ENCODE data around the gene FAM107A. TPM values are rescaled to one million over a fixed set of nuclear protein-coding genes. Genes with fewer than 3 reads are reported as not detected.

The FAM107A gene
- total RNA-seq, 5 donors from 2014 or later (not counting 1 experiment from before 2014, with no cell fraction given) = 0.09 TPM; not detected in 4

DNA sequence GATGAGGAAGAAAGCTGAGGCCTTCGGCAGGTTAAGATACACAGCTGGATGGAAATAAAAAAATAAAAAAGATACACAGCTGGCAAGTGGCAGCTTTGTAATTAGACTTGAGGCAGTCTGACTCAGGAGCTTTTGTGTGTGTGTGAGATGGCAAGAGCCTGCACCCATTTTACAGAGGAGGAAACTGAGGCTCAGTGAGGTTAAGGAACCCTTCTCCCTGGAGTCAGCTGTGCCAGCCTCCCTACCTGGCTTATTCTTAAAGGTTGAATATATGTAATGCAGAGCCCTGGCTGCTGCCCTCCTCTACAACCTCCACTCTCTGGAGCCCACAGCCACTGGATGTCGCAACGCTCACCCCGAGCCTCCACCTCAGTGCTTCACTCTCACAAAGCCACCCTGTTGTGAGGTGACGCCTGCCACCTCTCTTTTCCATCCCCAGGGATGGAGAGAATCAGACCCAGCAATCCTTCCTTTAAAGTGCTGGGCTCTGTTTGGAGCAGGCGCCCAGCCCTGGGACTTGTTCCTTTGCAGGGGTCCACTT, 20.6 kb upstream of the FAM107A start:
- Mint-ChIP-seq H3K27ac (no peak overlapping the region), H3K36me3 (no peaks in the 10 kb centered on the region), H3K4me1 (no peaks in the 10 kb centered on the region), H3K9me3 (no peaks in the 10 kb centered on the region), H3K4me3 (no peak overlapping the region), H3K27me3 (peaks cover 9 to 11% of the 10 kb centered on the region in 2 donors)
- ChIA-PET CTCF (no interaction called here), POLR2A (no interaction called here)
- Histone ChIP-seq H3K9me3 (no peaks in the 10 kb centered on the region), H3K27ac (ENCODE audit: low read length) (no peak overlapping the region), H3K27me3 (replicated peaks in 1 of 2; ENCODE audit: control insufficient read depth in 2 of 2, extremely low read depth in 1 of 2, insufficient read depth in 2 of 2, low read length in 1 of 2) (peaks cover 0 to 2% of the 10 kb centered on the region in 2 experiments), H3K4me3 (ENCODE audit: control insufficient read depth in 1 of 2, extremely low read depth in 1 of 2, low read length in 1 of 2) (no peak overlapping the region), H3K4me1 (ENCODE audit: control insufficient read depth in 1 of 2, extremely low read depth in 1 of 2, insufficient read depth in 2 of 2, low read length in 2 of 2) (no peaks in the 10 kb centered on the region), H3K36me3 (ENCODE audit: control insufficient read depth in 2 of 2, extremely low read depth in 1 of 2, insufficient read depth in 1 of 2, low read length in 1 of 2) (no peaks in the 10 kb centered on the region)
- no peak for ATAC-seq (replicated peaks in 1 of 4)
- no peak for DNase-seq
- 88% methylated on average over 5 of the region's 6 CpGs for WGBS (ENCODE audit: insufficient coverage)

- Mint-ChIP-seq H3K4me3 (no peak overlapping the region), H3K4me1 (no peaks in the 10 kb centered on the region), H3K9me3 (no peaks in the 10 kb centered on the region), H3K36me3 (no peaks in the 10 kb centered on the region), H3K27ac (no peak overlapping the region), H3K27me3 (peaks cover 9% of the 10 kb centered on the region in 2 donors)
- ChIA-PET CTCF (no interaction called here), POLR2A (no interaction called here)
- DNase-seq = no peak
- no peak for ATAC-seq (replicated peaks in 1 of 4)
- Histone ChIP-seq H3K27ac (ENCODE audit: low read length) (no peak overlapping the region), H3K27me3 (replicated peaks in 1 of 2; ENCODE audit: control insufficient read depth in 2 of 2, extremely low read depth in 1 of 2, insufficient read depth in 2 of 2, low read length in 1 of 2) (peaks cover 0 to 2% of the 10 kb centered on the region in 2 experiments), H3K4me3 (ENCODE audit: control insufficient read depth in 1 of 2, extremely low read depth in 1 of 2, low read length in 1 of 2) (no peak overlapping the region), H3K36me3 (ENCODE audit: control insufficient read depth in 2 of 2, extremely low read depth in 1 of 2, insufficient read depth in 1 of 2, low read length in 1 of 2) (no peaks in the 10 kb centered on the region), H3K9me3 (no peaks in the 10 kb centered on the region), H3K4me1 (ENCODE audit: control insufficient read depth in 1 of 2, extremely low read depth in 1 of 2, insufficient read depth in 2 of 2, low read length in 2 of 2) (no peaks in the 10 kb centered on the region)
- WGBS (ENCODE audit: insufficient coverage) = 73% methylated on average over 1 of the region's 4 CpGs
Measured at GRCh38 chr3:58596834-58597518, 19.8 kb upstream of the FAM107A start.

GRCh38 chr3:58594117-58594516, 16.9 kb upstream of the FAM107A start:
- 92% methylated on average over 5 of the region's 5 CpGs for WGBS (ENCODE audit: insufficient coverage)
- Histone ChIP-seq H3K27ac (ENCODE audit: low read length) (no peak overlapping the region), H3K27me3 (replicated peaks in 1 of 2; ENCODE audit: control insufficient read depth in 2 of 2, extremely low read depth in 1 of 2, insufficient read depth in 2 of 2, low read length in 1 of 2) (no peaks in the 10 kb centered on the region), H3K36me3 (ENCODE audit: control insufficient read depth in 2 of 2, extremely low read depth in 1 of 2, insufficient read depth in 1 of 2, low read length in 1 of 2) (no peaks in the 10 kb centered on the region), H3K4me1 (ENCODE audit: control insufficient read depth in 1 of 2, extremely low read depth in 1 of 2, insufficient read depth in 2 of 2, low read length in 2 of 2) (no peaks in the 10 kb centered on the region), H3K9me3 (no peaks in the 10 kb centered on the region), H3K4me3 (ENCODE audit: control insufficient read depth in 1 of 2, extremely low read depth in 1 of 2, low read length in 1 of 2) (no peak overlapping the region)
- no peak overlapping the region for H3K4me3 Mint-ChIP-seq
- DNase-seq (no peak), ATAC-seq (replicated peaks in 1 of 4) (no peak)
- peaks cover 0 to 2% of the 10 kb centered on the region in 2 donors for H3K27me3 Mint-ChIP-seq
- H3K9me3 Mint-ChIP-seq = no peaks in the 10 kb centered on the region
- CTCF ChIA-PET = no interaction called here
- POLR2A ChIA-PET = no interaction called here
- no peak overlapping the region for H3K27ac Mint-ChIP-seq
- no peaks in the 10 kb centered on the region for H3K4me1 Mint-ChIP-seq
- no peaks in the 10 kb centered on the region for H3K36me3 Mint-ChIP-seq

GRCh38 chr3:58591517-58592510, 14.6 kb upstream of the FAM107A start:
- no peak for ATAC-seq (replicated peaks in 1 of 4)
- ChIA-PET CTCF (no interaction called here), POLR2A (no interaction called here)
- Histone ChIP-seq H3K9me3 (no peaks in the 10 kb centered on the region), H3K27me3 (replicated peaks in 1 of 2; ENCODE audit: control insufficient read depth in 2 of 2, extremely low read depth in 1 of 2, insufficient read depth in 2 of 2, low read length in 1 of 2) (peaks cover 6 to 19% of the 10 kb centered on the region in 2 experiments), H3K27ac (ENCODE audit: low read length) (no peak overlapping the region), H3K4me1 (ENCODE audit: control insufficient read depth in 1 of 2, extremely low read depth in 1 of 2, insufficient read depth in 2 of 2, low read length in 2 of 2) (no peaks in the 10 kb centered on the region), H3K36me3 (ENCODE audit: control insufficient read depth in 2 of 2, extremely low read depth in 1 of 2, insufficient read depth in 1 of 2, low read length in 1 of 2) (no peaks in the 10 kb centered on the region), H3K4me3 (ENCODE audit: control insufficient read depth in 1 of 2, extremely low read depth in 1 of 2, low read length in 1 of 2) (no peak overlapping the region)
- no peaks in the 10 kb centered on the region for H3K36me3 Mint-ChIP-seq
- peaks cover 0 to 2% (median 0%) of the 10 kb centered on the region in 3 donors for H3K4me1 Mint-ChIP-seq
- 49% methylated on average over 4 of the region's 6 CpGs for WGBS (ENCODE audit: insufficient coverage)
- H3K4me3 Mint-ChIP-seq = no peak overlapping the region
- H3K9me3 Mint-ChIP-seq = no peaks in the 10 kb centered on the region
- peaks cover 8 to 20% of the 10 kb centered on the region in 2 donors for H3K27me3 Mint-ChIP-seq
- no peak overlapping the region for H3K27ac Mint-ChIP-seq
- DNase-seq = no peak

- DNase-seq = peak in 1 of 35 experiments; percentile 4
- POLR2A ChIA-PET = no interaction called here
- no CpG with 5 or more reads among the region's 3 CpGs for WGBS (ENCODE audit: insufficient coverage)
Measured at GRCh38 chr3:58588030-58588614, 10.9 kb upstream of the FAM107A start.

GRCh38 chr3:58586776-58587192, 9.6 kb upstream of the FAM107A start:
- peaks cover 34 to 47% of the 10 kb centered on the region in 2 donors for H3K27me3 Mint-ChIP-seq
- ChIA-PET POLR2A (no interaction called here), CTCF (interaction anchor here in 1 of 2 donors (0.6 kb wide), 1 partner anchor 54 kb away, joined by 4 read pairs; no protein-coding TSS in a partner anchor)
- H3K9me3 ChIP-seq = no peaks in the 10 kb centered on the region
- no peaks in the 10 kb centered on the region for H3K36me3 Mint-ChIP-seq
- H3K27me3 ChIP-seq (replicated peaks in 1 of 2; ENCODE audit: control insufficient read depth in 2 of 2, extremely low read depth in 1 of 2, insufficient read depth in 2 of 2, low read length in 1 of 2) = peaks cover 14 to 42% of the 10 kb centered on the region in 2 experiments
- no peak overlapping the region for H3K4me3 Mint-ChIP-seq
- H3K36me3 ChIP-seq (ENCODE audit: control insufficient read depth in 2 of 2, extremely low read depth in 1 of 2, insufficient read depth in 1 of 2, low read length in 1 of 2) = no peaks in the 10 kb centered on the region
- no peak overlapping the region for H3K4me3 ChIP-seq (ENCODE audit: control insufficient read depth in 1 of 2, extremely low read depth in 1 of 2, low read length in 1 of 2)
- no peak for ATAC-seq (replicated peaks in 1 of 4)
- no peak overlapping the region for H3K27ac Mint-ChIP-seq
- no peak overlapping the region for H3K27ac ChIP-seq (ENCODE audit: low read length)
- no peak for DNase-seq
- H3K4me1 Mint-ChIP-seq = peaks cover 20 to 21% (median 20%) of the 10 kb centered on the region in 3 donors
- 15% methylated on average over 43 of the region's 44 CpGs for WGBS (ENCODE audit: insufficient coverage)
- no peaks in the 10 kb centered on the region for H3K4me1 ChIP-seq (ENCODE audit: control insufficient read depth in 1 of 2, extremely low read depth in 1 of 2, insufficient read depth in 2 of 2, low read length in 2 of 2)
- H3K9me3 Mint-ChIP-seq = no peaks in the 10 kb centered on the region

More at GRCh38 chr3:58588030-58588614, 10.9 kb upstream of the FAM107A start:
- Mint-ChIP-seq H3K4me3 (no peak overlapping the region), H3K9me3 (no peaks in the 10 kb centered on the region), H3K4me1 (peaks cover 20 to 21% (median 20%) of the 10 kb centered on the region in 3 donors), H3K36me3 (no peaks in the 10 kb centered on the region), H3K27ac (no peak overlapping the region), H3K27me3 (peaks cover 34 to 46% of the 10 kb centered on the region in 2 donors)
- H3K9me3 ChIP-seq = no peaks in the 10 kb centered on the region
- peaks cover 14 to 42% of the 10 kb centered on the region in 2 experiments for H3K27me3 ChIP-seq (replicated peaks in 1 of 2; ENCODE audit: control insufficient read depth in 2 of 2, extremely low read depth in 1 of 2, insufficient read depth in 2 of 2, low read length in 1 of 2)
- ATAC-seq (replicated peaks in 1 of 4) = no peak
- H3K4me3 ChIP-seq (ENCODE audit: control insufficient read depth in 1 of 2, extremely low read depth in 1 of 2, low read length in 1 of 2) = no peak overlapping the region
- no peaks in the 10 kb centered on the region for H3K36me3 ChIP-seq (ENCODE audit: control insufficient read depth in 2 of 2, extremely low read depth in 1 of 2, insufficient read depth in 1 of 2, low read length in 1 of 2)
- CTCF ChIA-PET = interaction anchor here in 1 of 2 donors (0.6 kb wide), 2 partner anchors 44 to 384 kb away, joined by 3 to 4 read pairs; no protein-coding TSS in a partner anchor
- no peaks in the 10 kb centered on the region for H3K4me1 ChIP-seq (ENCODE audit: control insufficient read depth in 1 of 2, extremely low read depth in 1 of 2, insufficient read depth in 2 of 2, low read length in 2 of 2)
- H3K27ac ChIP-seq (ENCODE audit: low read length) = no peak overlapping the region

All from T-cell (primary cell).